Trophoblast cell (in vitro differentiated cells and primary cell): ENCODE measurements around the gene ELF2.

ENCODE experiments used
- DNase-seq, 2 donors: peaks; one replicate each; pipeline ENCODE4 v3.0.0-alpha.2; 2016
- H2AFZ ChIP-seq: 2 replicates; pipeline ENCODE4 v1.6.1; 2013; ENCODE audit warnings: low read length, moderate library complexity, mild to moderate bottlenecking; ENCODE audit not compliant: insufficient read depth, poor library complexity
- H2AK5ac ChIP-seq: 2 replicates; pipeline ENCODE4 v1.6.1; 2013; ENCODE audit warnings: mild to moderate bottlenecking, low read length
- H2BK120ac ChIP-seq: 2 replicates; pipeline ENCODE4 v1.6.1; 2013; ENCODE audit warnings: low read length, mild to moderate bottlenecking, moderate library complexity; ENCODE audit not compliant: insufficient read depth, poor library complexity
- H2BK12ac ChIP-seq: 2 replicates; pipeline ENCODE4 v1.6.1; 2013; ENCODE audit warnings: mild to moderate bottlenecking, low read length, moderate library complexity
- H2BK5ac ChIP-seq: 2 replicates; pipeline ENCODE4 v1.6.1; 2013; ENCODE audit warnings: low read length, low read depth, moderate library complexity, mild to moderate bottlenecking; ENCODE audit not compliant: poor library complexity
- H3K14ac ChIP-seq: 2 replicates; pipeline ENCODE4 v1.6.1; 2013; ENCODE audit warnings: mild to moderate bottlenecking, low read length
- H3K18ac ChIP-seq: 2 replicates; pipeline ENCODE4 v1.6.1; 2013; ENCODE audit warnings: mild to moderate bottlenecking, low read length
- H3K23ac ChIP-seq: 2 replicates; pipeline ENCODE4 v1.6.1; 2013; ENCODE audit warnings: low read length
- H3K27ac ChIP-seq: 2 replicates; pipeline ENCODE4 v1.5.1; 2013; ENCODE audit warnings: low read depth, mild to moderate bottlenecking, inconsistent platforms, low read length, moderate library complexity
- H3K27me3 ChIP-seq: 2 replicates; pipeline ENCODE4 v1.6.1; 2013; ENCODE audit warnings: inconsistent platforms, mild to moderate bottlenecking, low read length, moderate library complexity; ENCODE audit not compliant: insufficient read depth
- H3K36me3 ChIP-seq, 2 experiments: 1 replicate in 1 of 2; 2 replicates in 1 of 2; pipeline ENCODE4 v1.6.1; 2013; ENCODE audit warnings: low read length in 2 of 2, mild to moderate bottlenecking in 2 of 2, moderate library complexity in 1 of 2; ENCODE audit not compliant: insufficient read depth in 2 of 2, control insufficient read depth in 1 of 2
- H3K4ac ChIP-seq: 2 replicates; pipeline ENCODE4 v1.6.1; 2013; ENCODE audit warnings: low read depth, mild to moderate bottlenecking, low read length, moderate library complexity
- H3K4me1 ChIP-seq, 2 experiments: 1 replicate in 1 of 2; 2 replicates in 1 of 2; pipeline ENCODE4 v1.6.1; 2013; ENCODE audit warnings: low read length in 2 of 2, mild to moderate bottlenecking in 2 of 2, moderate library complexity in 1 of 2; ENCODE audit not compliant: insufficient read depth in 2 of 2, control insufficient read depth in 1 of 2
- H3K4me2 ChIP-seq: 2 replicates; pipeline ENCODE4 v1.6.1; 2013; ENCODE audit warnings: inconsistent platforms, mild to moderate bottlenecking, low read length, moderate library complexity
- H3K4me3 ChIP-seq: 2 replicates; pipeline ENCODE4 v1.5.1; 2013; ENCODE audit warnings: mild to moderate bottlenecking, low read depth, low read length, inconsistent platforms
- H3K79me1 ChIP-seq: one replicate; pipeline ENCODE4 v1.6.1; 2013; ENCODE audit warnings: low read length
- H3K79me2 ChIP-seq: 2 replicates; pipeline ENCODE4 v1.6.1; 2013; ENCODE audit warnings: low read length, mild to moderate bottlenecking; ENCODE audit not compliant: control insufficient read depth, insufficient read depth, poor library complexity
- H3K9ac ChIP-seq: 2 replicates; pipeline ENCODE4 v1.6.1; 2013; ENCODE audit warnings: mild to moderate bottlenecking, low read length
- H3K9me3 ChIP-seq: 2 replicates; pipeline ENCODE4 v1.6.1; 2013; ENCODE audit warnings: low read depth, mild to moderate bottlenecking, control low read depth, inconsistent platforms, low read length; ENCODE audit not compliant: insufficient read depth
- H4K12ac ChIP-seq: 2 replicates; pipeline ENCODE4 v1.6.1; 2013; ENCODE audit warnings: low read depth, mild to moderate bottlenecking, low read length, moderate library complexity
- H4K8ac ChIP-seq: 2 replicates; pipeline ENCODE4 v1.6.1; 2013; ENCODE audit warnings: low read depth, mild to moderate bottlenecking, low read length, moderate library complexity
- H4K91ac ChIP-seq: one replicate; pipeline ENCODE4 v1.6.1; 2013; ENCODE audit warnings: low read depth, mild to moderate bottlenecking, low read length, moderate library complexity
- WGBS: extraction: QIAGEN DNeasy Blood & Tissue Kit; methylation state at CpG from one replicate; pipeline ENCODE4 v1.1.7; 2013; ENCODE audit warnings: missing lambda C conversion rate; ENCODE audit not compliant: insufficient read length, insufficient coverage; ENCODE audit errors: extremely low coverage; 5-methylcytosine and 5-hydroxymethylcytosine counted together

The ELF2 gene

DNA sequence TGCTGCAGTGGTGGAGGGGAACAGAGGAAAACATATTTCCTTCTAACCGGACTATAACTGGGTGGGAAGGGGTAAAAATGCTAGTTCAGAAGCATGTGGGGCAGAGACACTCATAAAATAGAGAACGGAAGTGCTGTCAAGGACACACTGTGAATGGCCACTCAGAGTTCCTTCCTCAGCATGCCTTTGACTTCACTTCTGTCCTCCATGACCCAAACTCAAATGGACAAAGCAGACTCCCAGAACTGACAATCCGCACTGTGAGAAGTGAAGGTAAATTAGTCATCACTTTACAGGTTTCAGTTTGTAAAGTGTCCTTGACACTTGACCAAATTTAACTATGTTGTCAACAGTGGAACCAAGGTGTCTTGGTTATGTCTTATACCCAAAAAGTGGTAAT lies 30.2 kb upstream of the ELF2 start:
- H3K36me3 ChIP-seq = no peaks in the 10 kb centered on the region
- no peak overlapping the region for H2BK120ac ChIP-seq
- H3K4me2 ChIP-seq = no peak overlapping the region
- WGBS = no CpG with 5 or more reads among the region's 3 CpGs
- no peak overlapping the region for H3K23ac ChIP-seq
- H3K9ac ChIP-seq = no peak overlapping the region
- no peak overlapping the region for H3K4me3 ChIP-seq
- H3K14ac ChIP-seq = no peak overlapping the region
- H3K4ac ChIP-seq = no peak overlapping the region
- H3K18ac ChIP-seq = no peak overlapping the region
- H2AK5ac ChIP-seq = no peak overlapping the region
- no peaks in the 10 kb centered on the region for H3K9me3 ChIP-seq
- no peaks in the 10 kb centered on the region for H3K79me1 ChIP-seq
- no peaks in the 10 kb centered on the region for H3K4me1 ChIP-seq
- no peak overlapping the region for H2AFZ ChIP-seq
- H4K12ac ChIP-seq = no peak overlapping the region
- no peak overlapping the region for H4K91ac ChIP-seq
- H2BK12ac ChIP-seq = no peak overlapping the region
- H3K79me2 ChIP-seq = no peaks in the 10 kb centered on the region
- no peaks in the 10 kb centered on the region for H3K27me3 ChIP-seq
- H4K8ac ChIP-seq = no peak overlapping the region
- H2BK5ac ChIP-seq = no peak overlapping the region
- DNase-seq = no peak
- no peak overlapping the region for H3K27ac ChIP-seq

GRCh38 chr4:139202991-139203390 lies 26.0 kb upstream of the ELF2 start:
- WGBS = no CpG with 5 or more reads among the region's 2 CpGs
- Histone ChIP-seq H3K23ac (no peak overlapping the region), H3K9ac (no peak overlapping the region), H4K8ac (no peak overlapping the region), H3K79me2 (no peaks in the 10 kb centered on the region), H3K18ac (no peak overlapping the region), H3K4ac (no peak overlapping the region), H3K36me3 (no peaks in the 10 kb centered on the region), H3K4me1 (no peaks in the 10 kb centered on the region), H4K91ac (no peak overlapping the region), H3K27ac (no peak overlapping the region), H3K27me3 (no peaks in the 10 kb centered on the region), H2BK5ac (no peak overlapping the region), H2BK120ac (no peak overlapping the region), H3K9me3 (no peaks in the 10 kb centered on the region), H2AFZ (no peak overlapping the region), H2BK12ac (no peak overlapping the region), H2AK5ac (no peak overlapping the region), H3K14ac (no peak overlapping the region), H3K79me1 (no peaks in the 10 kb centered on the region), H3K4me2 (no peak overlapping the region), H4K12ac (no peak overlapping the region), H3K4me3 (no peak overlapping the region)
- no peak for DNase-seq

- Histone ChIP-seq H4K12ac (no peak overlapping the region), H3K79me1 (no peaks in the 10 kb centered on the region), H3K9ac (no peak overlapping the region), H2BK12ac (no peak overlapping the region), H3K79me2 (no peaks in the 10 kb centered on the region), H3K23ac (no peak overlapping the region), H2BK120ac (no peak overlapping the region), H3K4me2 (no peak overlapping the region), H3K9me3 (no peaks in the 10 kb centered on the region), H2AFZ (no peak overlapping the region), H3K36me3 (no peaks in the 10 kb centered on the region), H3K18ac (no peak overlapping the region), H3K14ac (no peak overlapping the region), H3K4me3 (no peak overlapping the region), H3K27me3 (no peaks in the 10 kb centered on the region), H2BK5ac (no peak overlapping the region), H3K4me1 (no peaks in the 10 kb centered on the region), H4K91ac (no peak overlapping the region), H4K8ac (no peak overlapping the region), H3K4ac (no peak overlapping the region), H2AK5ac (no peak overlapping the region), H3K27ac (no peak overlapping the region)
- no peak for DNase-seq
- no CpG with 5 or more reads among the region's 4 CpGs for WGBS
Measured at GRCh38 chr4:139200506-139200905, 23.5 kb upstream of the ELF2 start.

GRCh38 chr4:139200102-139200501 lies 23.1 kb upstream of the ELF2 start:
- no peaks in the 10 kb centered on the region for H3K9me3 ChIP-seq
- H3K79me2 ChIP-seq = no peaks in the 10 kb centered on the region
- no peak overlapping the region for H2AFZ ChIP-seq
- H3K27me3 ChIP-seq = no peaks in the 10 kb centered on the region
- DNase-seq = no peak
- H3K18ac ChIP-seq = no peak overlapping the region
- H3K4me1 ChIP-seq = no peaks in the 10 kb centered on the region
- H4K8ac ChIP-seq = no peak overlapping the region
- H3K14ac ChIP-seq = no peak overlapping the region
- no peak overlapping the region for H4K91ac ChIP-seq
- H3K4ac ChIP-seq = no peak overlapping the region
- H2BK5ac ChIP-seq = no peak overlapping the region
- H3K27ac ChIP-seq = no peak overlapping the region
- H3K23ac ChIP-seq = no peak overlapping the region
- no peak overlapping the region for H4K12ac ChIP-seq
- no peaks in the 10 kb centered on the region for H3K79me1 ChIP-seq
- no peak overlapping the region for H2BK120ac ChIP-seq
- no peaks in the 10 kb centered on the region for H3K36me3 ChIP-seq
- no peak overlapping the region for H3K4me3 ChIP-seq
- no peak overlapping the region for H3K4me2 ChIP-seq
- WGBS = no CpG with 5 or more reads among the region's 4 CpGs
- no peak overlapping the region for H3K9ac ChIP-seq
- H2AK5ac ChIP-seq = no peak overlapping the region
- no peak overlapping the region for H2BK12ac ChIP-seq
